Aorta (tissue), 5 donors: Measurements from ENCODE around the gene ZSCAN1. TPM values are rescaled to one million over a fixed set of nuclear protein-coding genes. Genes with fewer than 3 reads are reported as not detected.

ENCODE experiments used
- ATAC-seq: fragments of 200-7000 bp; cut with Tn5 transposase; one replicate; pipeline ENCODE4 v1.9.1; 2022; ENCODE audit warnings: moderate library complexity; ENCODE audit not compliant: low FRiP score
- DNase-seq, 2 donors: peaks; one replicate each; pipeline ENCODE4 v3.0.0-alpha.2; 2020
- H3K27ac ChIP-seq, 2 donors: one replicate each; pipeline ENCODE4 v1.5.1; 2013; ENCODE audit warnings: low read length in 2 of 2, mild to moderate bottlenecking in 2 of 2, moderate library complexity in 2 of 2, control low read depth in 1 of 2, inconsistent platforms in 1 of 2, low read depth in 1 of 2
- H3K27me3 ChIP-seq, 2 donors: one replicate each; pipeline ENCODE4 v1.6.1; 2013; ENCODE audit warnings: control low read depth in 1 of 2, low read length in 1 of 2, mild to moderate bottlenecking in 1 of 2, moderate library complexity in 1 of 2; ENCODE audit not compliant: insufficient read depth in 2 of 2, control insufficient read depth in 1 of 2
- H3K36me3 ChIP-seq, 2 donors: one replicate each; pipeline ENCODE4 v1.6.1; 2013; ENCODE audit warnings: control low read depth in 1 of 2, low read length in 1 of 2, mild to moderate bottlenecking in 1 of 2; ENCODE audit not compliant: insufficient read depth in 2 of 2, control insufficient read depth in 1 of 2
- H3K4me1 ChIP-seq, 2 donors: one replicate each; pipeline ENCODE4 v1.6.1; 2013; ENCODE audit warnings: low read length in 2 of 2, control low read depth in 1 of 2, mild to moderate bottlenecking in 1 of 2, moderate library complexity in 1 of 2; ENCODE audit not compliant: insufficient read depth in 2 of 2, control insufficient read depth in 1 of 2
- H3K4me3 ChIP-seq, 2 donors: one replicate each; pipeline ENCODE4 v1.5.1; 2013; ENCODE audit warnings: low read length in 2 of 2, control low read depth in 1 of 2, mild to moderate bottlenecking in 1 of 2
- H3K9me3 ChIP-seq: one replicate; pipeline ENCODE4 v1.6.1; 2013; ENCODE audit warnings: mild to moderate bottlenecking, low read length; ENCODE audit not compliant: control insufficient read depth
- WGBS, 2 donors: extraction: QIAGEN DNeasy Blood & Tissue Kit; methylation state at CpG; one replicate each; pipeline ENCODE4 v1.1.7; 2013; 5-methylcytosine and 5-hydroxymethylcytosine counted together
- intact Hi-C, 2 donors: fragments of 100-400 bp; cut with DNase I; formaldehyde crosslinking; loops; one replicate each; pipeline versions ENCODE4 v1.14.2 to v1.15.0; 2022
- long read RNA-seq, 2 donors: library from polyadenylated mRNA; unstranded; transcript quantifications; one replicate each; pipeline ENCODE4 v2.0.0, GENCODE V29; 2020 to 2021
- polyA plus RNA-seq, 2 donors: library from polyadenylated mRNA; stranded (reverse); fragments of 200-250 nt; gene quantifications; one replicate each; pipeline ENCODE4 v1.2.3, GENCODE V29; 2013
- total RNA-seq, 2 donors: library from RNA; stranded (reverse); fragmentation: NEBNext Ultra II Directional; extraction: Animal tissue kit (Norgen Biotek cat#: 25700); gene quantifications; one replicate each; pipeline ENCODE4 v1.2.1, GENCODE V29; 2021
- donor health status: healthy with polysubstance abuse.
- donor health status: Bipolar disorder and iron deficiency.
- donor health status: DM: no; HTN: no; CAD: no.
- donor health status: DM: no; HTN: no; CAD: no.
- donor health status: DM: yes; HTN: yes; CAD: no.

Gene ZSCAN1, protein sequence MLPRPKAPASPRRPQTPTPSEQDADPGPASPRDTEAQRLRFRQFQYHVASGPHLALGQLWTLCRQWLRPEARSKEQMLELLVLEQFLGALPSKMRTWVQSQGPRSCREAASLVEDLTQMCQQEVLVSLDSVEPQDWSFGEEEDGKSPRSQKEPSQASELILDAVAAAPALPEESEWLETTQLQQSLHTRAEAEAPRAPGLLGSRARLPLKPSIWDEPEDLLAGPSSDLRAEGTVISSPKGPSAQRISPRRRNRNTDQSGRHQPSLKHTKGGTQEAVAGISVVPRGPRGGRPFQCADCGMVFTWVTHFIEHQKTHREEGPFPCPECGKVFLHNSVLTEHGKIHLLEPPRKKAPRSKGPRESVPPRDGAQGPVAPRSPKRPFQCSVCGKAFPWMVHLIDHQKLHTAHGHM
- total RNA-seq, result not detected
- polyA plus RNA-seq, result under 1 TPM in 1 of 2 donors, not detected in 1; 0.23 TPM
- long read RNA-seq, donor 1, result 0 reads
- long read RNA-seq, donor 2, partial matches to known transcripts, result 0 of 1 reads
- long read RNA-seq, donor 2, other reads (novel, unspliced or antisense), result 1 of 1 reads

DNA sequence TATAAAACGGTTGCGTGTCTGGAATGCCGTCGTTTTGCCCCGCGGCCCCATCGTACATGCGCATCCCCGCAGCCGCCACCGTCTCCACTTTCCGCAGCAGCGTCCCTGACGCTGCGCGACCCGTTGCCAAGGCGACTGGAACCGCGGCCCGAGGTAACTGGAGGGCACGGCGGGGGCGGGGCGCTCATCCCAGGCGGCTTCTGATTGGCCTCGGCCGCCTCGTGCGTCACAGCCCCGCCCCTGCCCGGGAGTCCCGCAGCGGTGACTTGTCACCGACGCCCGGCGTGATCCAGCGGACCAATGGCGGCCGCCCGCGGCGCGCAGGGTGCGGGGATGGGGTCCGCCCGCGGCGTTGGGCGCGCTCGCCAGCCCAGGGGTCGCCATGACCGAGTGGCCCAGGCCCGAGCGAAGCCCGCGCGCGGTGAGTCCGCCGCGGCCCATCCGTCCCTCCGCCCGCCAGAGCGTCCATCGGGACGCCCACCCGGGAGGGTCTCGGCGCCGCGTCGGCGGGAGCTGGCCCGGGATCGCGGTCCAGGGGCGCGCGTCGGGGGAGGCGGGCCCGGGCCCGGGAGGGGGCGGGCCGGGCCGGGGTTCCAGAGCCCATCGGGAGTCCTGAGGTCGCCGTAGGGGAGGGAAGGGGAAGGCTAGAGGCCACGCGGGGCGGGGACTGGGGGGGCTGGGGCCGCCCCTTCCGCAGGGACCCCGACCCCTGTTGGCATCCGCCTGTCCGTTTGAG lies at the start of gene ZSCAN1:
ZSCAN1 (plus strand) TSS at position 285 of the 736 bp plus-strand sequence. CDS start 3,812 bp downstream, outside the sequence.
- intact Hi-C loops, result no loop called here

DNA sequence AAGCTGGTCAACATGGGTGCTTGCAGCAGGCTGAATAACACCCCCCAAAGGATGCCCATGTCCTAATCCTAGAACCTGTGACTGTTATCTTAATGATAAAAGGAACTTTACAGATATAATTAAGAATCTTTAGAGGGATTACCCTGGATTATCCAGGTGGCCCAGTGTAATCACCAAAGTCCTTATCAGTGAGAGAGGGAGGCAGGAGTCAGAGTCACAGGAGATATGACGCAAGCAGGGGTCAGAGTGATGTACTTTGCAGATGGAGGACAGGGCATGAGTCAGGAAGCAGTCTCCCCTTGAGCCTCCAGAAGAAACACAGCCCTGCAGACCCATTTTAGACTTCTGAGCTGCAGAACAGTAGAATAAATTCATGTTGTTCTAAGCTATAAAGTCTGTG lies 41.0 kb upstream of the ZSCAN1 start:
- H3K9me3 ChIP-seq, result peaks cover 38% of the 10 kb centered on the region

More for the DNA sequence above, at the start of gene ZSCAN1:
- H3K9me3 ChIP-seq, result peaks cover 13% of the 10 kb centered on the region
- H3K27me3 ChIP-seq, result no peaks in the 10 kb centered on the region
- H3K4me3 ChIP-seq, result no peak within 1 kb of the TSS
- WGBS, 2 donors, result 2 to 3% methylated on average over 54 to 101 of the region's 101 CpGs
- ATAC-seq (peak; percentile 90), DNase-seq (peak; percentile 83 to 90)
- no peaks in the 10 kb centered on the region for H3K36me3 ChIP-seq
- no peaks in the 10 kb centered on the region for H3K4me1 ChIP-seq
- no peak within 1 kb of the TSS for H3K27ac ChIP-seq

DNA sequence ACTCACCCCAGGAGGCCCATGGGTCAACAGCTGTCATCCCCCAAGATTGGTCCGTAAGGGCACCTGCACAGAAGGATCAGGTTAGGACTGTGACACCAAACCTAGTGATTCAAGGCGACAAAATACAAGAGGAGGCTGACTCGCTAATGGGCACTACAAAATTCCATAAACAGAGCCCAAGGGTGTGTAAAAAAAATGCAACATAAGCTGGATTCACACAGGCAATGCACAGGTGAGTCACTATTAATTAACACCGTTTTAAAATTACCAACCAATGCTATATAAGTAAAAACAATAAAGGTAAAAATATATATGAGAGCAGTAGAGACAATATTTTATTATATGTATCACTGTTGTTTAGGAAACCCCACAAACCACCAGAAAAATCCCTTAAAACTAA lies 33.1 kb upstream of the ZSCAN1 start:
- intact Hi-C loops, result no loop called here
- DNase-seq, result no peak
- H3K27me3 ChIP-seq, result no peaks in the 10 kb centered on the region
- WGBS, 2 donors, result 96 to 97% methylated on average over 4 of the region's 4 CpGs
- ATAC-seq, result no peak
- H3K4me3 ChIP-seq, result no peak overlapping the region
- peaks cover 20% of the 10 kb centered on the region for H3K9me3 ChIP-seq
- H3K4me1 ChIP-seq, result peaks cover 0 to 3% of the 10 kb centered on the region in 2 donors
- peaks cover 10 to 15% of the 10 kb centered on the region in 2 donors for H3K36me3 ChIP-seq
- H3K27ac ChIP-seq, result no peak overlapping the region

More for the DNA sequence above, 41.0 kb upstream of the ZSCAN1 start:
- Histone ChIP-seq H3K36me3 (peaks cover 22 to 26% of the 10 kb centered on the region in 2 donors), H3K27ac (no peak overlapping the region), H3K4me1 (no peaks in the 10 kb centered on the region), H3K27me3 (no peaks in the 10 kb centered on the region), H3K4me3 (no peak overlapping the region)
- intact Hi-C loops, result no loop called here
- DNase-seq, result no peak
- 95 to 100% methylated on average over 1 of the region's 1 CpG for WGBS, 2 donors
- ATAC-seq, result no peak

- ATAC-seq, result no peak
Observed at GRCh38 chr19:58001895-58002369, 31.9 kb upstream of the ZSCAN1 start.

DNA sequence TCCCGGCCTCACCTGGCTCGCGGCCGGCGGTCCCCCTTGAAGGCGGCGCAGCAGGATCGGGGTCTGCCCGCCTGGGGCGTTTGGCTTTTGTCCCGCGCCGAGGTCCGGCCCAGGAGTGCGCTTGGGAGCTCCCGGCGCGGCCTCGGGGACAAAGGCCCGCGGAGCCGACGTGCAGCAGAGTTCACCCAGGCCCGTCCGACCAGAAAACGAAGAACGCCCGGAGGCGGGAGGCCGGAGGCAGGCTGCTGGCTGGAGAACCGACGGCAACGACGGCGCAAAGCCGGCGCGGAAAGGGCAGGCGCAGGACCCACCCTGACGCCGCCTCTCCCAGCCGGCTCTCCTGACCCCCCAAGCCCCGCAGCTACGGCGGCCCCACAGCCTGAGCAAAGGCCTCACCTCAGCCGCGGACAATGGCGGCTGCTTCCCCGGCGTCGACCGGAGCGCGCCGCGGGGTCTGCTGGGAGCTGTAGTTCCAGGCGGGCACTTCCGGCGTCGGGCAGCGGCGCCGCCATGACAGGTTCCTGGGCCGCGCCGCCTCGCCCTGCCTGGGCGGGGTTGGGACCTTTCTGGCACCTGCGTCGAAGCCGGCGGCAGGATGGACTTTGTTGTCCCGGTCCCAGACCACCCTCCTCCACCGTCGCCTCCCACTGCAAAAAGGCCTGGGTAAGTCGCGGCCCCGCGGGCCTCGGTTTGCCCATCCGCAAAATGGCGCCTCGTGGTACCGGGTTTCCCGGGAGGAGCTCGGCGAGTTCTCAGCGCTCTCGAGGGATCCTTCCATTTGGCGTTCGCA lies 31.2 kb upstream of the ZSCAN1 start, which contains the start of gene ZNF606:
ZNF606 (minus strand) TSS at position 437 of the 790 bp plus-strand sequence. CDS start 1,501 bp downstream, outside the sequence.
- Histone ChIP-seq H3K4me1 (peaks cover 0 to 3% of the 10 kb centered on the region in 2 donors), H3K27ac (peak within 1 kb of the TSS in 1 of 2 donors; percentile 65), H3K27me3 (no peaks in the 10 kb centered on the region), H3K9me3 (peaks cover 21% of the 10 kb centered on the region), H3K4me3 (peak within 1 kb of the TSS; percentile 86 to 88), H3K36me3 (peaks cover 9 to 13% of the 10 kb centered on the region in 2 donors)
- peak; percentile 92 to 96 for DNase-seq
- intact Hi-C loops, result no loop called here
- peak; percentile 99 for ATAC-seq
- WGBS, 2 donors, result 0 to 1% methylated on average over 78 to 91 of the region's 91 CpGs

More at GRCh38 chr19:58001895-58002369, 31.9 kb upstream of the ZSCAN1 start:
- Histone ChIP-seq H3K36me3 (peaks cover 10 to 13% of the 10 kb centered on the region in 2 donors), H3K9me3 (peaks cover 17% of the 10 kb centered on the region), H3K27ac (peak overlapping the region in 1 of 2 donors; percentile 65), H3K4me3 (peak overlapping the region; percentile 86 to 88), H3K27me3 (no peaks in the 10 kb centered on the region), H3K4me1 (peaks cover 0 to 3% of the 10 kb centered on the region in 2 donors)
- WGBS, 2 donors, result 2% methylated on average over 23 of the region's 23 CpGs
- intact Hi-C loops, result no loop called here
- no peak for DNase-seq

- DNase-seq (no peak), ATAC-seq (no peak)
- peaks cover 9 to 13% of the 10 kb centered on the region in 2 donors for H3K36me3 ChIP-seq
- 13 to 19% methylated on average over 31 of the region's 31 CpGs for WGBS, 2 donors
- intact Hi-C loops, result no loop called here
- peaks cover 0 to 3% of the 10 kb centered on the region in 2 donors for H3K4me1 ChIP-seq
- H3K27me3 ChIP-seq, result no peaks in the 10 kb centered on the region
- H3K9me3 ChIP-seq, result peaks cover 21% of the 10 kb centered on the region
- H3K4me3 ChIP-seq, result peak overlapping the region; percentile 86 to 88
- H3K27ac ChIP-seq, result no peak overlapping the region
Observed at GRCh38 chr19:58003174-58003828, 30.5 kb upstream of the ZSCAN1 start.

DNA sequence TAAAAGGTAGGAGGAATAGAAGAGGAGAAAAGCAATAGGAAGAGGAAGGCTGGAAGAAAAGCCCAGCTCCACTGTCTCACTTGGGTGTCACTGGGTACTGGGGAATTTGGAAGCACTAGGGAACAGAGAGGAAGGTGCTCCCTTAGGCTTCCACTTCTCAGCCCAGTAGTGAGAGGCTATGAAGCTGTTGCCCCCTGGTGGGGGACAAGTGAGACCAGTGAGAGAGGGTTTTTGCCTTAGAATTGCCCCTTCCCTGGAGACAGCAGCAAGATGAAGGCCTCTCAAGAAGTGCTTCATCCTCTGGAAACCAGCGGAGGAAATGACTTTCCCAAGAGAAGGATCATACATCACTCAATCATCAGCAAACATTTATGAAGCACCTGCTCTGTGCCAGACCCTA lies 26.5 kb upstream of the ZSCAN1 start:
- ATAC-seq (no peak), DNase-seq (no peak)
- Histone ChIP-seq H3K27ac (no peak overlapping the region), H3K27me3 (no peaks in the 10 kb centered on the region), H3K36me3 (peaks cover 2 to 9% of the 10 kb centered on the region in 2 donors), H3K4me1 (no peaks in the 10 kb centered on the region), H3K4me3 (no peak overlapping the region), H3K9me3 (peaks cover 20% of the 10 kb centered on the region)
- 94 to 95% methylated on average over 1 of the region's 1 CpG for WGBS, 2 donors
- intact Hi-C loops, result no loop called here
